HG02943 (cell line): ENCODE data around the gene LRRC47.

Experiments used
- ATAC-seq: cut with Tn5 transposase; IDR thresholded peaks from one replicate; pipeline ENCODE4 v1.9.1; 2021; ENCODE audit warnings: mild to moderate bottlenecking, low read depth, moderate library complexity; ENCODE audit not compliant: unreplicated experiment

LRRC47 gene

GRCh38 chr1:3796215-3797061 lies at the start of gene LRRC47:
TSS of gene LRRC47 (minus strand) at chr1:3796498. CDS start at chr1:3796476, 22 bp downstream.
- peak; percentile 96 for ATAC-seq

DNA sequence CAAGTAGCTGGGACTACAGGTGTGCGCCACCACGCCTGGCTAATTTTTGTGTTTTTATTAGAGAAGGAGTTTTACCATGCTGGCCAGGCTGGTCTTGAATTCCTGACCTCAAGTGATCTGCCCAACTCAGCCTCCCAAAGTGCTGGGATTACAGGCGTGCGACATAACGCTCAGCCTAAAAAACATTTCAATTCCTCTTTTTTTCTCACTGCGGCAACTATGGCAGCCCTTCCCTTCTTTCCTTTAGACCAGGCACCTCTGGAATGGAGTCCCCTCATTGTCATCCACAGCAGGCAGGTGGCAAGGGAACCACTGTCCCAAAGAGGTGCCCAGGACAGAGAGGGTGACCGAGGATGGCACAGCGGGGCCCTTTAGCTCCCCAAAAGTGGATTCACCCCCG lies 46.6 kb upstream of the LRRC47 start:
- ATAC-seq = no peak

- no peak for ATAC-seq
Observed at GRCh38 chr1:3841491-3841890, 45.2 kb upstream of the LRRC47 start.

GRCh38 chr1:3838788-3839187 lies 42.5 kb upstream of the LRRC47 start:
- no peak for ATAC-seq

GRCh38 chr1:3837685-3838084 lies 41.4 kb upstream of the LRRC47 start:
- ATAC-seq = no peak

DNA sequence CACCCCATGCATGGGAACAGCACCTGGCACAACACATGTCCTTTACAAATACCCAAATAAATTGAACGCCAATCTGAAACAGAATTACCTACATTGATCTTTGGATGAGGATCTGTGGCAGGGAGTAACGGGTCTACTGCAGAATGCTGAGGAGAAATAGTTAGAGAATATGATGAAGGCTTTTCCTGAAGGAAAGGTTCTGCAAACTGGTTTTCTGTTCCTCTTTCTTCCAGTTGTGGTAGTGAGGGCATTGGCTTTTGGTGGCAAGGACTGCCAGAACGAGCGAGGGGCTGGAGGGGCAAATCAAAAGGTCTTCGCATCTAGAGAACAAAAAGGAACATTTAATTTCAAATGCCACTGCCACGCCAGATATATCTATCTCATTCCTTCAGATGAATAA lies 40.9 kb upstream of the LRRC47 start:
- ATAC-seq = no peak

DNA sequence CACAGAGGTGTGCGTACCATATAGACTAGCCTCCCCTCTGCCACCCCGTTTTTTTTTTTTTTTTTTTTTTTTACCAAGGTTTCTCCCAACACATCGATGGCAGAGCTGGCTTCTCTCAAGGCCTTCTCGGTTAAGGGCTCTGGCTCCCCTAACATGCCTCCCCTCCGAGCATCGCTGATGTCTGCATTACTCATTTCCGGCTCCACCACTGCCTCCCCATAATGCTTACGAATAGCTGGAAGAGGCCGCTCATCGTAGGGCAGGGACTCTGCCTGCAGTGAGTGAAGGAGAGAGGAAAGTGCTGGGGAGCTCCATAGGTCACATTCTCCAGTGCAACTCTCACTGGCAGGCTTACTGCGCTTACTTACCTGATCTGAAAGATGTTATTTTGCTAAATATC lies 40.1 kb upstream of the LRRC47 start:
- ATAC-seq = no peak

- no peak for ATAC-seq
Observed at GRCh38 chr1:3834701-3835100, 38.4 kb upstream of the LRRC47 start.

DNA sequence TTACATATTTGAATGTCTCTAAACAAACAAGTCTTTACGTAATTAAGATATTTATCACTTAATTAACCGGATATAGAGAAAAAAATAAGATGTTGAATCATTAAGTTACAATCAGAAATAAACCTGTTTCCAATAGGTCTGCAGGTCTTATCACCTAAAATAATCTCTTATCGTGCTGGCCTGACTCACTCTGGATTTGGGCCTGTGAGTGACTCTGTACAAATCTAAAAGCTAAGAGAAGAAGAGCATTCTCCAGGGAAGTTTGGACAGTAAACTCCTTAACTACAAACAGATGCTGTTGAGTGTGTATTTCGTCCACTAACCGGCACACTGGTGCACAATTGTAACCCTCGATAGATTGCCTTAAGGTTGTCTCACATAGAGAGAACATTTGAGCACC lies 35.4 kb upstream of the LRRC47 start:
- no peak for ATAC-seq

DNA sequence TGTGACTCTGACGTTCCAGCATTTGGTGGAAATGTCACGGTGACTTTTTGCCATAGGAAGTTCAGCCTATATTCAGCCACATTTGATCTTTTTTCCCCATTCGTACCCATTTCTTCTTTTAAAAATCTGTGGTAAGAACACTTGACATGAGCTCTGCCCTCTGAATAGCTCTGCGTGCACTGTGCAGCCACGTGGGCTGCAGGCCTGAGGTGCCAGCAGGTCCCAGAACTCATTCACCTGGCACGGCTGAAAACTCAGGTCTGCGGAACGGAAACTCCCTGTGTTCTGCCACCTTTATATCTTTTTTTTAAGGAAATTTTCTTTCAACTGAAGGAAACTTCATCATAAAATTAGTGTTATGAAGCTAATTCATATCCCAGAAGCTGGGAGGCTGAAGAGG lies 32.1 kb upstream of the LRRC47 start:
- no peak for ATAC-seq

GRCh38 chr1:3827813-3828307 lies 31.6 kb upstream of the LRRC47 start:
- no peak for ATAC-seq

- ATAC-seq = no peak
Observed at GRCh38 chr1:3825356-3825755, 29.1 kb upstream of the LRRC47 start.

- ATAC-seq = no peak
Observed at GRCh38 chr1:3824650-3825049, 28.4 kb upstream of the LRRC47 start.

- no peak for ATAC-seq
Observed at GRCh38 chr1:3822421-3822820, 26.1 kb upstream of the LRRC47 start.

- ATAC-seq = no peak
Observed at GRCh38 chr1:3821908-3822307, 25.6 kb upstream of the LRRC47 start.

- no peak for ATAC-seq
Observed at GRCh38 chr1:3821447-3821846, 25.1 kb upstream of the LRRC47 start.

- ATAC-seq = no peak
Observed at GRCh38 chr1:3821004-3821403, 24.7 kb upstream of the LRRC47 start.

DNA sequence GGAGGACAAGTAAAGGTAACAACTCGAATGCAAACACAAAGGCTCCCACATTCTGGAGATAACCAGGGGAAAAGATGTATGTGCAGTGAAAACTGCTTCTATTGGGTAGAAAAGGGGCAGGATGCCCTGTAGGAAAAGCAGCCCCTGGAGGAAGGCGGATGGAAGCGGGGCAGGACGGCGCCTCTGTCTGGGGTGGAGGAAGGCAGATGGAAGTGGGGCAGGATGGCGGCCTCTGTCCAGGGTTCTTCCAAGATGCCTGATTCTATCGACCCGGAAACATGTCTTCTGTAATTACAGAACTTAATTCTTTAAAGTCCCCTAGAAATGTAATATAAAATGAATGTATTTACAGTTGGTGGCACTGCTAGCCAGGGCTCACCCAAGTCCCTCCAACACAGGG lies 24.0 kb upstream of the LRRC47 start:
- ATAC-seq = no peak

DNA sequence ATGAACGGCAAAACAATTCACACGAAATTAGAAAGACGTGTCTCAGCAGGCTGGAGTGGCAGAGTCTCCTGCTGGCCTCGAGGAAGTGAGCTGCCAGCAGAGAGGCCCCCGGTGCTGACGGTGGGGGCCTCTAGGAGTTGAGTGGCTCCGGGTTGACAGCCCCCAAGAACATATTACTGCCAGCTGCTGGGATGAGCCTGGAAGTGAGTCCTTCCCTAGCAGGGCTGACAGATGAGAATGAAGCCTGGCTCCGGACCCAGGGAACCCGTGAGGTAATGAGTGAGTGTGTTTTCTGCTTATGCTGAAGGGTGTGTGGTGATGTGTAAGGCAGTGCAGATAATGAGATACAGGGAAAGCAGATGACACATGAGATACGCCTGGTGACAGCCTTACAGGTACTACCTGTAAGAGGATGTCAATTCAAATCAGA lies 23.5 kb upstream of the LRRC47 start:
- no peak for ATAC-seq

DNA sequence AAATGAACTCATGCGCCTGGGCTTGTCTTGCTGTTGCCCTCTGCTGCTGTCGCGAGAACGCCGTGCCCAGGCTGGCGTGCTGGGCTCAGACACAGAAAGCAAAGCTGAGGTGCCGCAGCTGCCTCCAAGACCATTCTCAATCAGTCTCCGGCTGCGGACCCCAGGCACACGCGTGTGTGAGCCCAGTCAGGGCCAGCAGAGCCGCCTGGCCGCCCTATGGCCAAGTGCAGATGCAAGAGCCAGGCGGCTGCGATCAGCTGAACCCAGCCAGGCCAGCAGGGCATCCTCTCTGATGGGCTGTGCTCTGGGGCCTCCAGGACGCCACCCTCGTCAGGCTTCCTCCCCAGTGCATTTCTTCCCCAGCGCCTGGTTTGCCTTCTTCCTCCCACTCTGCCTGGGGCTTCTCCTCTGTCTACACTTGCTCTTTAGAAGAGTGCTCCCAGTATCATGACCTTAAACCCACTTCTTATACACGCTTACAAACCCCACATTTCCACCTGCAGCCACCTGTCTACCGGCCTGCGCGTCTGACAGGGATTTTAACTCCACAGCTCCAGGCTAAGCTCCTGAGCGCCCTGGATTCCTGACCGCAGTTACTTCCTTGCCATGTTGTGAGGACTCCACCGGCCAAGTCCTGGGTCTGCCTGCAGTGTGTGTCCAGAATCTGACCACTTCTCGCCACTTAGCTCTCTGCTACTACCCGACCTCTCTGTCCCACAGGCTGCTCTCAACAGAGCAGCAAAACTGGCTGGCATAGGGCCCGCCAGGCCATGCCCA lies 21.7 kb upstream of the LRRC47 start:
- ATAC-seq = no peak

- no peak for ATAC-seq
Observed at GRCh38 chr1:3817138-3817740, 20.9 kb upstream of the LRRC47 start.
